Measurements from ENCODE around the gene ACSM3.
"Not testable (repeated sequence)": the region's sequence is repeated elsewhere in the genome, so short reads cannot be mapped to it uniquely, and the experiment has no call there.

The ACSM3 gene, protein sequence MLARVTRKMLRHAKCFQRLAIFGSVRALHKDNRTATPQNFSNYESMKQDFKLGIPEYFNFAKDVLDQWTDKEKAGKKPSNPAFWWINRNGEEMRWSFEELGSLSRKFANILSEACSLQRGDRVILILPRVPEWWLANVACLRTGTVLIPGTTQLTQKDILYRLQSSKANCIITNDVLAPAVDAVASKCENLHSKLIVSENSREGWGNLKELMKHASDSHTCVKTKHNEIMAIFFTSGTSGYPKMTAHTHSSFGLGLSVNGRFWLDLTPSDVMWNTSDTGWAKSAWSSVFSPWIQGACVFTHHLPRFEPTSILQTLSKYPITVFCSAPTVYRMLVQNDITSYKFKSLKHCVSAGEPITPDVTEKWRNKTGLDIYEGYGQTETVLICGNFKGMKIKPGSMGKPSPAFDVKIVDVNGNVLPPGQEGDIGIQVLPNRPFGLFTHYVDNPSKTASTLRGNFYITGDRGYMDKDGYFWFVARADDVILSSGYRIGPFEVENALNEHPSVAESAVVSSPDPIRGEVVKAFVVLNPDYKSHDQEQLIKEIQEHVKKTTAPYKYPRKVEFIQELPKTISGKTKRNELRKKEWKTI

DNA sequence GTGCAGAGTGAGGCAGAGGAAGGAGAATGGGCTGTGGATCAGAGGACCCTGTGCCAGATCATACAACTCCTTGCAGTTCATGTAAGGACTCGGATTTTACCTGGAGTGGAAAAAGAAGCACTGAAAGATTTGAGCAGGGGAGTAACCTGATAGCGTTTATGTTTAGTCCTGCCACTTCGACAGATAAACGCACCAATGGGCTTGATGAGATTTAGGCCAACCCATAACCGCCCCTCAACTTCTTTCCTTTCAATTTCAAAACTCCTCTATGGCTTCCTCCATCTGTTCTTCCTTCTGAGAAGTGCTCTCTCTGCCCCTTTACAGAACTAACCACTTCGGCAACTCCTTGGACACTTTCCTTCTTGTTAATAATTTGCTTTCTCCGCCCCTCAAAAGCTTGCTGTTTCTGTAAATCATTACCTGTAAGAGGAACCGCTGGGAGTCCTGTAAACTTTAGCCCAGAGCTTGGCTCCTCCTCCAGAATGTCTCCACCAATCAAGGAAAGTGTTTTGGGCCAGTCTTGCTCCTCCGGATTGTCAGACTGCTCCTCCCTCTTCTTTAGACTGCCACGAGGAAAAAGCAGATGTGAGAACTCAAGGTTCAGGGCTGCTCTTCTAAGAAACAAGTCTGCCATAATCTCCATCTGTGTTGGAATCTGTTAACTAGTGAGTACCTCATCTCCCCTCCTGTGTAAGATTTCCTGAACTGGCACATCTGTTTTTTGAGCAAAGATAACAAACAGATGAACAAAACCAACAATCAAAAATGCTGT, at the start of gene ACSM3:
Gene ACSM3, plus strand, starts transcription at position 554 of the 772 bp plus-strand sequence. CDS start 6,021 bp downstream, outside the sequence.
- TF ChIP-seq, protein P1, sequence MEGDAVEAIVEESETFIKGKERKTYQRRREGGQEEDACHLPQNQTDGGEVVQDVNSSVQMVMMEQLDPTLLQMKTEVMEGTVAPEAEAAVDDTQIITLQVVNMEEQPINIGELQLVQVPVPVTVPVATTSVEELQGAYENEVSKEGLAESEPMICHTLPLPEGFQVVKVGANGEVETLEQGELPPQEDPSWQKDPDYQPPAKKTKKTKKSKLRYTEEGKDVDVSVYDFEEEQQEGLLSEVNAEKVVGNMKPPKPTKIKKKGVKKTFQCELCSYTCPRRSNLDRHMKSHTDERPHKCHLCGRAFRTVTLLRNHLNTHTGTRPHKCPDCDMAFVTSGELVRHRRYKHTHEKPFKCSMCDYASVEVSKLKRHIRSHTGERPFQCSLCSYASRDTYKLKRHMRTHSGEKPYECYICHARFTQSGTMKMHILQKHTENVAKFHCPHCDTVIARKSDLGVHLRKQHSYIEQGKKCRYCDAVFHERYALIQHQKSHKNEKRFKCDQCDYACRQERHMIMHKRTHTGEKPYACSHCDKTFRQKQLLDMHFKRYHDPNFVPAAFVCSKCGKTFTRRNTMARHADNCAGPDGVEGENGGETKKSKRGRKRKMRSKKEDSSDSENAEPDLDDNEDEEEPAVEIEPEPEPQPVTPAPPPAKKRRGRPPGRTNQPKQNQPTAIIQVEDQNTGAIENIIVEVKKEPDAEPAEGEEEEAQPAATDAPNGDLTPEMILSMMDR (IDR thresholded peaks at IDR 0.05; ENCODE audit: insufficient read depth, low read depth, low read length, missing control alignments), result no peak
- H3K4me3 ChIP-seq (ENCODE audit: low read depth, low read length), result peak within 1 kb of the TSS; percentile 57
- DNase-seq (ENCODE audit: low read depth), result peak; percentile 91

DNA sequence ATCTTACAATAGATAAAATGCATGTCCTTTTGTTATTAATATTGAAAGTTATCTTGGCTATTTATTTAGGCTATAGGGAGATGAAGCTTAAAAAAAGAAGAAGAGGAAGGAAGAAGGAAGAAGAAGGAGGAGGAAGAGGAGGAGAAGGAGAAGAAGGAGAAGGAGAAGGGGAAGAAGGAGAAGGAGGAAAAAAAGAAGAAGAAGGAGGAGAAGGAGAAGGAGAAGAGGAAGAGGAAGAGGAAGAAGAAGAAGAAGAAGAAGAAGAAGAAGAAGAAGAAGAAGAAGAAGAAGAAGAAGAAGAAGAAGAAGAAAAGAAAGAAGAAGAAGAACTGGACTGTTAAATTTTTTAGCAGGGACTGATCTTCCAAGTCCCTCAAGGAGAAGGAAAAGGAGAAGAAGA, 46.1 kb upstream of the ACSM3 start:
- not testable (repeated sequence) for H3K4me3 ChIP-seq (ENCODE audit: low read depth, low read length); DNase-seq (ENCODE audit: low read depth)

DNA sequence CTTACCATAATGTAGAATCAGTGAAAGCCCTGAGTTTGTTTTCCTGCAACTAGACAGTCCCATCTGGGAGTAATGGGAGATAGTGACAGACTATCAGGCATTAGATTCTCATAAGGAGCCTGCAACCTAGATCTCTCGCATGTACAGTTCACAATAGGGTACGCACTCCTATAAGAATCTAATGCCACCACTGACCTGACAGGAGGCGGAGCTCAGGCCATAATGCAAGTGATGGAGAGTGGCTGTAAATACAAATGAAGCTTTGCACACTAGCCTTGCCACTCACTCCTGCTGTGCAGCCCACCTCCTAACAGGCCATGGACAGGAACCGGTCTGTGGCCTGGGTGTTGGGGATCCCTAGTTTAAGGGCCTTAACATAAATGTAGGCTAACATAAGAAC, 43.6 kb upstream of the ACSM3 start:
- no peak for DNase-seq (ENCODE audit: low read depth)
- TF ChIP-seq, protein P1 (IDR thresholded peaks at IDR 0.05; ENCODE audit: insufficient read depth, low read depth, low read length, missing control alignments), result no peak
- H3K4me3 ChIP-seq (ENCODE audit: low read depth, low read length), result no peak overlapping the region

DNA sequence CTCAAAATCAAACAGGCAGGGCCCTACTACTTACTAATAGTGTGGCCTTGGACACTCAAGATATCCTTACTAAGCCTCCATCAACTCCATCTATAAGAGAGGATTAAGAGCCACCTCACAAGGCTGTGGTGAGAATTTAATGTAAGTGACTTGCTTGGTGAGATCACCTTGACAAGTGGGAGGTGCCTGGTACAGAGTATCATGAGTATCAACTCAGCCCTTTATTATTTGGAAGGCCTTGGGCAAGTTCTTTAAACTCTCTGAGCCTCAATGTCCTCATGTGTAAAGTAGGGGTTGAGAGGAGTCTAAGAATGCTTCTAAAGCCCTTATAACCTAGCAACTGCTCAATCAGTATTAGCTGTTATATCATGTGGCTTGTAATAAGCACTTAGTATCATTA, 37.2 kb upstream of the ACSM3 start:
- TF ChIP-seq, protein P1 (IDR thresholded peaks at IDR 0.05; ENCODE audit: insufficient read depth, low read depth, low read length, missing control alignments), result no peak

DNA sequence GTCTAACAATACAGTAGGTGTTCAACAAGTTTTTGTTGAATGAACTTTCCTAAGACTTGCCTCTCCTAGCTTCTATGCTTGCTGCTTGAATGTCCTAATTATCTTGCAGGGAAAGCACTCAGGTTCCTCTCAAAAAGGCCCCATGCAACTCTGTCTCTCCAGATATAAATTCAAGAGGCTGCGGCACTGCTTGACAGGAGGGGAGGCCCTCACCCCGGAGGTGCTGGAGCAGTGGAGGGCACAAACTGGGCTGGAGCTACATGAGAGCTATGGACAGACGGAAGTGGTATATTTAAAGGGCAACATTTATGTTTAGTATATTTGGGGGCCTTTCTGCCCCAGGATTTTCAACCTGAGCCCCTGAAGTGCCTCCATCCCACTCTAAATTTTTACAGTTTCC, 36.6 kb upstream of the ACSM3 start:
- TF ChIP-seq, protein P1 (IDR thresholded peaks at IDR 0.05; ENCODE audit: insufficient read depth, low read depth, low read length, missing control alignments), result no peak
- no peak overlapping the region for H3K4me3 ChIP-seq (ENCODE audit: low read depth, low read length)
- DNase-seq (ENCODE audit: low read depth), result no peak

More for the DNA sequence above, 37.2 kb upstream of the ACSM3 start:
- H3K4me3 ChIP-seq (ENCODE audit: low read depth, low read length), result no peak overlapping the region
- no peak for DNase-seq (ENCODE audit: low read depth)

DNA sequence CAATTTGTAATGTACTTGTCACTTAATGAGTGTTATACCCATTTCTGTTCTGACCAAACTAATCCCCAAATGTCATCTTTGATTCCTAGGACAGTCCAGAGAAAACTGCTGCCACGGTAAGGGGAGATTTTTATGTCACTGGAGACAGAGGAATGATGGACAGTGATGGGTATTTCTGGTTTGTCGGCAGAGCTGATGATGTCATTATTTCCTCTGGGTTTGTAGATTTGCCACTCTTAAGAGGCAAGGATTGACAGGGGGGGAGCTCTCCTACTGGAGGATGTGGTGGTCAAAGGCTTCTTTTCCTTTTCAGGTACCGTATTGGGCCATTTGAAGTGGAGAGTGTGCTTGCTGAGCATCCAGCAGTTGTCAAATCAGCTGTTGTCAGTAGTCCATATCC, 34.7 kb upstream of the ACSM3 start:
- DNase-seq (ENCODE audit: low read depth), result no peak
- TF ChIP-seq, protein P1 (IDR thresholded peaks at IDR 0.05; ENCODE audit: insufficient read depth, low read depth, low read length, missing control alignments), result no peak
- no peak overlapping the region for H3K4me3 ChIP-seq (ENCODE audit: low read depth, low read length)

DNA sequence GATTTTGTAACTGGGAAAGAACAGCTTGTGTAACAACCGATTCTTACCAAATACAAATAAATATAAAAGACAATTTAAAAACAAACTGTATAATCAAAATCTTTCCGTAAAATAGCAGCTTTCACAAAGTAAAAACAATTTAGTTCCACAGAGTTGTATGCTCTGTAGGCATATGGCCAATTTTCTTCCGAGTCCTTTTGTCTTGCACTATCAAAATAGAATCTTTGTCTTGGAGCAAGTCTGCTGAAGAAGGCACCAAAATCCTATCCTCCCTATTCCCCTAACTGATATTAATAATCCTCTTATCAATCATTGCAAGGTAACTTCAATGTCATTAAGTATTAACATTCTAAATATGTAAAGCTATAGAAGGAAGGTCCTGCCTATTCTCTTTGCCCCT, 29.8 kb upstream of the ACSM3 start:
- TF ChIP-seq, protein P1 (IDR thresholded peaks at IDR 0.05; ENCODE audit: insufficient read depth, low read depth, low read length, missing control alignments), result no peak

More for the DNA sequence above, 29.8 kb upstream of the ACSM3 start:
- DNase-seq (ENCODE audit: low read depth), result no peak
- H3K4me3 ChIP-seq (ENCODE audit: low read depth, low read length), result no peak overlapping the region

Measured in GM12865 (cell line).